GM12892 (cell line): Measurements from ENCODE around the gene POU1F1.

ENCODE experiments used
- POLR2A ChIP-seq: IDR thresholded peaks from 2 replicates; pipeline ENCODE4 v1.6.1; 2011; ENCODE audit warnings: low read depth, low read length, control low read depth
- POLR2AphosphoS5 ChIP-seq: IDR thresholded peaks from 2 replicates; pipeline ENCODE4 v1.6.1; 2011; ENCODE audit warnings: low read depth, low read length, control low read depth

DNA sequence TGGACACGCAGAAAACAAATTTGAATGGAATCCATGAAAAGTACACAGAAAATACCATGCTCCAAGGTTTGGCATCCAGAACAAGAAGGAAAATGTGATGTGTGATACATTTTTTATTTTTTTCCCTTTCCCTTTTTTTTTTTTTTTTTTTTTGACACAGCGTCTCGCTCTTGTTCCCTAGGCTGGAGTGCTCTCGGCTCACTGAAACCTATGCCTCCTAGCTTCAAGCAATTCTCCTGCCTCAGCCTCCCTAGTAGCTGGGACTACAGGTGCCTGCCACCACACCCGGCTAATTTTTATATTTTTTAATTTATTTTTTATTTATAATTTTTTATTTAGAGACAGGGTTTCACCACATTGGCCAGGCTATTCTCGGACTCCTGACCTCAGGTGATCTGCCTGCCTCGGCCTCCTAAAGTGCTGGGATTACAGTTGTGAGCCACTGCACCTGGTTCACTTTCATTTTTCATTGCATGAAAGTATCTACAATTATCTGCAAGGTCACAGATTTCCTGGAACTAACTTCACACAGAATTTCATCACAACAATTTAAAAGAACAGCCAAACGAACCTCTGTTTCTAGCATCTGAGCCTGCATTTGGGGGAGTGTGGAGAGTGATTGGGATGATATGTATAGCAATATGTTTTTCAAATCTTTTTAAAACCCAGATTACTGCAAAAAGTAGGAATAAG, 8.3 kb downstream of the POU1F1 start:
- TF ChIP-seq POLR2AphosphoS5 = no peak
- TF ChIP-seq POLR2A = no peak
